IMR-90 (cell line): ENCODE data around the gene CNNM2. TPM values are rescaled to one million over a fixed set of nuclear protein-coding genes. Genes with fewer than 3 reads are reported as not detected.

ENCODE experiments used
- ATAC-seq: fragments of 200-7000 bp; cut with Tn5 transposase; 2 replicates; pipeline ENCODE4 v1.9.1; 2020; ENCODE audit warnings: low read depth, mild to moderate bottlenecking, moderate library complexity
- BruUV-seq: library from RNA; stranded (reverse); fragments of 400-500 nt; replicated peaks from 2 replicates; lab custom pipeline; 2021; lab: Mats Ljungman, UMichigan
- CTCF ChIA-PET: fragments of 300-600 bp; formaldehyde crosslinking; extraction: SDS; loops from one replicate; lab custom pipeline; 2021; ENCODE audit warnings: antibody characterized with exemption; lab: Yijun Ruan, JAX
- POLR2A ChIA-PET: fragments of 300-600 bp; sonication (Branson Sonifier 250); formaldehyde crosslinking; loops from one replicate; lab custom pipeline; 2022; ENCODE audit warnings: antibody characterized with exemption; ENCODE audit not compliant: unreplicated experiment; lab: Charles Lee
- DNase-seq: peaks from one replicate; pipeline ENCODE4 v3.0.0; 2013
- H2AFZ ChIP-seq: replicated peaks from 2 replicates; pipeline ENCODE3; 2013; ENCODE audit warnings: low read length, mild to moderate bottlenecking; ENCODE audit not compliant: poor library complexity
- H2AK5ac ChIP-seq: 2 replicates; pipeline ENCODE4 v1.6.1; 2013; ENCODE audit warnings: low read depth, low read length, inconsistent platforms
- H2AK9ac ChIP-seq: replicated peaks from 2 replicates; pipeline ENCODE3; 2013; ENCODE audit warnings: mild to moderate bottlenecking, low read depth, low read length, moderate library complexity; ENCODE audit not compliant: poor library complexity
- H2BK120ac ChIP-seq: 2 replicates; pipeline ENCODE4 v1.6.1; 2013; ENCODE audit warnings: low read depth, low read length, inconsistent platforms
- H2BK15ac ChIP-seq: 3 replicates; pipeline ENCODE4 v1.6.1; 2013; ENCODE audit warnings: low read depth, low read length, inconsistent platforms
- H2BK20ac ChIP-seq: 2 replicates; pipeline ENCODE4 v1.6.1; 2013; ENCODE audit warnings: low read depth, mild to moderate bottlenecking, inconsistent platforms, low read length, moderate library complexity
- H2BK5ac ChIP-seq: 2 replicates; pipeline ENCODE4 v1.6.1; 2013; ENCODE audit warnings: mild to moderate bottlenecking, low read depth, low read length, inconsistent platforms; ENCODE audit not compliant: poor library complexity, severe bottlenecking
- H3K14ac ChIP-seq: replicated peaks from 2 replicates; pipeline ENCODE4 v1.6.1; 2013; ENCODE audit warnings: low read depth, low read length, inconsistent platforms
- H3K18ac ChIP-seq: 2 replicates; pipeline ENCODE4 v1.6.1; 2013; ENCODE audit warnings: low read depth, low read length, control low read depth
- H3K23ac ChIP-seq: 2 replicates; pipeline ENCODE4 v1.6.1; 2013; ENCODE audit warnings: low read depth, low read length, inconsistent platforms
- H3K27ac ChIP-seq: 2 replicates; pipeline ENCODE4 v1.5.1; 2013; ENCODE audit warnings: mild to moderate bottlenecking, control low read depth, low read length; ENCODE audit not compliant: insufficient read depth
- H3K27me3 ChIP-seq: 2 replicates; pipeline ENCODE4 v1.6.1; 2013; ENCODE audit warnings: low read length; ENCODE audit not compliant: control insufficient read depth, insufficient read depth
- H3K36me3 ChIP-seq: 2 replicates; pipeline ENCODE4 v1.6.1; 2013; ENCODE audit warnings: low read length, mixed read lengths; ENCODE audit not compliant: control insufficient read depth, insufficient read depth
- H3K4ac ChIP-seq: 2 replicates; pipeline ENCODE4 v1.6.1; 2013; ENCODE audit warnings: low read depth, low read length, inconsistent platforms
- H3K4me1 ChIP-seq: 2 replicates; pipeline ENCODE4 v1.6.1; 2013; ENCODE audit warnings: low read length, mixed read lengths; ENCODE audit not compliant: control insufficient read depth, insufficient read depth
- H3K4me2 ChIP-seq: 2 replicates; pipeline ENCODE4 v1.6.1; 2013; ENCODE audit warnings: low read depth, mild to moderate bottlenecking, control low read depth, low read length, moderate library complexity
- H3K4me3 ChIP-seq: 2 replicates; pipeline ENCODE4 v1.5.1; 2013; ENCODE audit warnings: low read depth, mild to moderate bottlenecking, control low read depth, low read length, moderate library complexity; ENCODE audit not compliant: insufficient read depth
- H3K56ac ChIP-seq: 2 replicates; pipeline ENCODE4 v1.6.1; 2013; ENCODE audit warnings: low read length, inconsistent platforms; ENCODE audit not compliant: insufficient read depth; ENCODE audit errors: extremely low read depth
- H3K79me1 ChIP-seq, 2 experiments: 2 replicates each; pipeline ENCODE4 v1.6.1; 2013; ENCODE audit warnings: low read length in 2 of 2, inconsistent platforms in 1 of 2, low read depth in 1 of 2
- H3K9ac ChIP-seq: 2 replicates; pipeline ENCODE4 v1.6.1; 2013; ENCODE audit warnings: low read depth, low read length, control low read depth
- H3K9me1 ChIP-seq: 2 replicates; pipeline ENCODE4 v1.6.1; 2013; ENCODE audit warnings: low read length, inconsistent platforms; ENCODE audit not compliant: insufficient read depth
- H3K9me3 ChIP-seq: 2 replicates; pipeline ENCODE4 v1.6.1; 2013; ENCODE audit warnings: low read length; ENCODE audit not compliant: control insufficient read depth, insufficient read depth
- H4K20me1 ChIP-seq: 2 replicates; pipeline ENCODE4 v1.6.1; 2013; ENCODE audit warnings: low read length, inconsistent platforms; ENCODE audit not compliant: insufficient read depth
- H4K5ac ChIP-seq: 2 replicates; pipeline ENCODE4 v1.6.1; 2013; ENCODE audit warnings: mild to moderate bottlenecking, low read depth, low read length, control low read depth
- H4K8ac ChIP-seq, 2 experiments: 2 replicates each; pipeline ENCODE4 v1.6.1; 2013; ENCODE audit warnings: low read depth in 2 of 2, low read length in 2 of 2, control low read depth in 1 of 2, inconsistent platforms in 1 of 2
- H4K91ac ChIP-seq: 2 replicates; pipeline ENCODE4 v1.6.1; 2013; ENCODE audit warnings: low read depth, low read length, inconsistent platforms; ENCODE audit not compliant: insufficient read depth
- BHLHE40 ChIP-seq: fragments of 150-350 bp; IDR thresholded peaks from 2 replicates; pipeline ENCODE4 v1.6.1; 2016; ENCODE audit warnings: mild to moderate bottlenecking, low read depth, low read length
- CEBPB ChIP-seq: IDR thresholded peaks from 2 replicates; pipeline ENCODE4 v1.6.1; 2012; ENCODE audit warnings: low read depth, low read length, improper control_type of control experiment
- CHD1 ChIP-seq: IDR thresholded peaks from 2 replicates; pipeline ENCODE4 v1.6.1; 2012; ENCODE audit warnings: low read depth, low read length, improper control_type of control experiment
- CTCF ChIP-seq: conservative IDR thresholded peaks from 2 replicates; pipeline ENCODE4 v1.5.1; 2012; ENCODE audit warnings: mild to moderate bottlenecking, low read depth, low read length, improper control_type of control experiment
- FOS ChIP-seq: fragments of 150-350 bp; IDR thresholded peaks from 2 replicates; pipeline ENCODE4 v1.6.1; 2016; ENCODE audit warnings: low read depth, low read length
- MAFK ChIP-seq: IDR thresholded peaks from 2 replicates; pipeline ENCODE4 v1.6.1; 2012; ENCODE audit warnings: low read depth, low read length, improper control_type of control experiment
- MAZ ChIP-seq: IDR thresholded peaks from 2 replicates; pipeline ENCODE4 v1.6.1; 2012; ENCODE audit warnings: low read depth, mild to moderate bottlenecking, low read length, improper control_type of control experiment, moderate library complexity, borderline replicate concordance
- MXI1 ChIP-seq: IDR thresholded peaks from 2 replicates; pipeline ENCODE4 v1.6.1; 2012; ENCODE audit warnings: low read depth, mild to moderate bottlenecking, low read length, moderate library complexity, borderline replicate concordance
- NFE2L2 ChIP-seq: fragments of 150-350 bp; IDR thresholded peaks from 2 replicates; pipeline ENCODE4 v1.6.1; 2016; ENCODE audit warnings: low read depth, mild to moderate bottlenecking, low read length
- POLR2A ChIP-seq: IDR thresholded peaks from 2 replicates; pipeline ENCODE4 v1.6.1; 2012; ENCODE audit warnings: mild to moderate bottlenecking, low read depth, low read length
- RCOR1 ChIP-seq: IDR thresholded peaks from 2 replicates; pipeline ENCODE4 v1.6.1; 2012; ENCODE audit warnings: mild to moderate bottlenecking, low read length, improper control_type of control experiment; ENCODE audit not compliant: insufficient replicate concordance
- SMC3 ChIP-seq: fragments of 150-350 bp; IDR thresholded peaks from 2 replicates; pipeline ENCODE4 v1.6.1; 2016; ENCODE audit warnings: low read depth, mild to moderate bottlenecking, antibody characterized with exemption, low read length, moderate library complexity
- USF2 ChIP-seq: fragments of 150-350 bp; IDR thresholded peaks from 2 replicates; pipeline ENCODE4 v1.6.1; 2017; ENCODE audit warnings: mild to moderate bottlenecking, antibody characterized with exemption, low read length, low read depth
- WGBS, 2 experiments: methylation state at CpG; one replicate each; pipeline versions ENCODE4 v1.1.5 to v1.1.7; 2013; ENCODE audit warnings: missing lambda C conversion rate in 2 of 2; ENCODE audit not compliant: insufficient read length in 1 of 2; ENCODE audit errors: extremely low coverage in 2 of 2; 5-methylcytosine and 5-hydroxymethylcytosine counted together
- dilution Hi-C: fragments of 300-500 bp; cut with HindIII; formaldehyde crosslinking; loops from one replicate; pipeline ENCODE4 v1.14.3; 2018; ENCODE audit warnings: low sequenced_read_pairs; ENCODE audit not compliant: unreplicated experiment
- in situ Hi-C: fragments of 300-500 bp; cut with MboI; formaldehyde crosslinking; loops from 3 replicates; pipeline ENCODE4 v1.14.3; 2019; ENCODE audit warnings: low sequenced_read_pairs, inconsistent platforms, mixed read lengths
- intact Hi-C: fragments of 100-400 bp; cut with micrococcal nuclease; formaldehyde crosslinking; loops from 2 replicates; pipeline ENCODE4 v1.10.0; 2022
- polyA plus RNA-seq, 3 experiments: library from polyadenylated mRNA; depleted of rRNA; stranded (reverse); fragments of >200 nt; gene quantifications; 2 replicates each; pipeline ENCODE4 v1.2.3, GENCODE V29; 2012; ENCODE audit warnings: low replicate concordance in 1 of 3
- total RNA-seq: library from RNA; depleted of rRNA; stranded (reverse); fragments of >200 nt; gene quantifications from 2 replicates; pipeline ENCODE4 v1.2.3, GENCODE V29; 2012

The CNNM2 gene
- total and polyA plus RNA-seq, 2 of the 4 experiments (the other 2 are of a cell fraction) = 4.7 to 5.6 TPM

- Histone ChIP-seq H3K9ac (no peak overlapping the region), H3K27ac (no peak overlapping the region), H3K9me3 (no peaks in the 10 kb centered on the region; the same call in 1 of the 2 replicates), H3K9me1 (no peaks in the 10 kb centered on the region; the same call in 1 of the 2 replicates), H3K4me1 (no peaks in the 10 kb centered on the region), H3K27me3 (no peaks in the 10 kb centered on the region), H2BK15ac (no peak overlapping the region), H3K4me2 (no peak overlapping the region), H2BK5ac (no peak overlapping the region), H3K18ac (no peak overlapping the region), H3K4ac (no peak overlapping the region), H3K14ac (no peak overlapping the region), H2AK5ac (no peak overlapping the region), H4K5ac (no peak overlapping the region), H3K4me3 (no peak overlapping the region), H4K20me1 (peaks cover 7% of the 10 kb centered on the region; the same call in 1 of the 2 replicates), H3K56ac (no peak overlapping the region), H2BK120ac (no peak overlapping the region), H2AK9ac (no peak overlapping the region), H4K91ac (no peak overlapping the region), H3K79me1 (peaks cover 25 to 72% of the 10 kb centered on the region in 2 experiments), H3K23ac (no peak overlapping the region), H3K36me3 (peaks cover 1% of the 10 kb centered on the region; the same call in 1 of the 2 replicates), H4K8ac (no peak overlapping the region), H2BK20ac (no peak overlapping the region), H2AFZ (no peak overlapping the region)
- dilution Hi-C loops = no loop called here
- TF ChIP-seq MAFK (no peak), CTCF (no peak), BHLHE40 (no peak), SMC3 (no peak), MAZ (no peak), FOS (no peak), CHD1 (no peak), NFE2L2 (no peak), MXI1 (no peak), POLR2A (no peak), USF2 (no peak), RCOR1 (no peak), CEBPB (no peak)
- WGBS, 2 experiments = no CpG with 5 or more reads among the region's 4 CpGs
- in situ Hi-C loops = no loop called here
- POLR2A ChIA-PET = no interaction called here
- DNase-seq (no peak), ATAC-seq (no peak)
- CTCF ChIA-PET = interaction anchor here (1.0 kb wide), 1 partner anchor 10 kb away, joined by 4 read pairs; no protein-coding TSS in a partner anchor
- intact Hi-C loops = no loop called here
- no TSS peak for BruUV-seq
These were observed 17.4 kb downstream of the CNNM2 start for GRCh38 chr10:102935505-102935904.
